Inflammatory macrophage (primary cell): ENCODE measurements around the gene SERPINF2.
"Not testable (repeated sequence)": the region's sequence is repeated elsewhere in the genome, so short reads cannot be mapped to it uniquely, and the experiment has no call there.

Experiments used
- DNase-seq, 2 donors: peaks; one replicate each; pipeline ENCODE4 v3.0.0-alpha.2; 2020 to 2022

SERPINF2 gene

GRCh38 chr17:1792495-1793446 is 50.1 kb downstream of the SERPINF2 start:
- no peak for DNase-seq

DNA sequence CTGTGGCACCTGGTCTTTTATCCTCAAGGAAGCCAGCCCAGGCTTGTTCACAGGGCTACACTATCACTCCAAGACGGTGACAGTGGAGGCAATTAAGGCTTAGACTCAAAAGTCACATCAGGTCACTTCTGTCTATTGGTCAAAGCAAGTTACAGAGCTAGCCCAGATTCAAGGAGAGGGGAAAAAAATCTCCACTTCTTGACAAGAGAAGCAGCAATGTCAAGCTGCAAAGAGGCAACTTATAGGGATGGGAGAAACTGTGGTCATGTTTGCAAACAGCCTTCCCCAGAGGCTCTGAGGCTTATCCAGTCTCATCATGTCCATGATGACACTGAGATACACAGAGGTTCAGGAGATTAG is 50.8 kb downstream of the SERPINF2 start:
- DNase-seq: peak in 1 of 2 donors; percentile 15

GRCh38 chr17:1796800-1797199 is 54.1 kb downstream of the SERPINF2 start:
- DNase-seq: peak; percentile 39 to 67

- no peak for DNase-seq
Observed at GRCh38 chr17:1797323-1797722, 54.7 kb downstream of the SERPINF2 start.

DNA sequence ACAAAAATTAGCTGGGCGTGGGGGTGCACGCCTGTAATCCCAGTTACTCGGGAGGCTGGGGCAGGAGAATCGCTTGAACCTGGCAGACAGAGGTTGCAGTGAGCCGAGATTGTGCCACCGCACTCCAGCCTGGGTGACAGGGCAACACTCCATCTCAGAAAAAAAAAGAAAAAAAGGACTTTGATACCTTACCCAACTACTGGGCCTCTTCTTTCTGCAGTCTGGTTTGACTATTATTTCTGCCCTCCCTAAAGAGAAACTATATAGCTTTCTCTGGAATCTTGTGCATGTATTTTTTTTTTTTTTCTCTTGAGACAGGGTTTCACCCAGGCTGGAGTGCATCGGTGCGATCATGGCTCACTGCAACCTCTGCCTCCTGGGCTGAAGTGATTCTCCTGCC is 55.2 kb downstream of the SERPINF2 start:
- DNase-seq: not testable (repeated sequence)

DNA sequence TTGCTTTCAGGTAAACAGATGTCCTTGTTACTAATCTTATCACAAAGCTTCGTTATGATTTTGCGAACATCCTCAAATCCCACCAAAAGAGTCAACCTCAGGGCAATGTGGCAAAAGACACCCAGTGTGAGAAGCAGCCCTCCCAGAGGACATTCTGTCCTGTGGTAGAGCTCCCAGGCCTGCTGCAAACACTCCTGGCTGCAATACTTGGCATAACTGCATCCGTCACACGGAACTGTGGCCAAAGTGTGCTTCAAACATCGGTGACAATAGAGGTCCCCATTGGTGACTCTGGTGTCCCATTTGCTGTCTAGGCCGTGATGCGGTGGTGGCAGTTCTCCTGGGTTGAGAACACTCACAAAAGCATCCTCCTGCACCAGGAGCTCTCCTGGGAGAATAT is 57.6 kb downstream of the SERPINF2 start:
- DNase-seq: no peak

DNA sequence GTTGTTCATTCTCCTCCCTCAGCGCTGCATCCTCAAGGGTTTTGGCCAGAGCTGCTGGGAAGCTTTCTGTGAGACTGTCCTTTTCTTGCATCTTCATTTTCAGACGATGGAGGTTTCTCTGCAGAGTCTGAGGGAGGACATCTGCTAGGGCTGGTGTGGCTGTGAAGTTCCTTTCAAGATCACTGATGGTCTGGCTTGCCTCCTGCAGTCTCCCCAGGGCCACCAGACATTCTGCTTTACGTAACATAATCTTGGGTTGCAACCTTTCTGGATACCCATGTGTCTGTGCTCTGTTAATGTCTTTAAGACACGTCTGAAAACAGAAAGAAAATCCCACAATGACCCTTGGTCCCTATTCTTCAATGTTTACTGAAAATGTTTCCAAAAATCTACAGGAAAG is 58.0 kb downstream of the SERPINF2 start:
- DNase-seq: no peak

GRCh38 chr17:1802429-1802828 is 59.8 kb downstream of the SERPINF2 start:
- no peak for DNase-seq

DNA sequence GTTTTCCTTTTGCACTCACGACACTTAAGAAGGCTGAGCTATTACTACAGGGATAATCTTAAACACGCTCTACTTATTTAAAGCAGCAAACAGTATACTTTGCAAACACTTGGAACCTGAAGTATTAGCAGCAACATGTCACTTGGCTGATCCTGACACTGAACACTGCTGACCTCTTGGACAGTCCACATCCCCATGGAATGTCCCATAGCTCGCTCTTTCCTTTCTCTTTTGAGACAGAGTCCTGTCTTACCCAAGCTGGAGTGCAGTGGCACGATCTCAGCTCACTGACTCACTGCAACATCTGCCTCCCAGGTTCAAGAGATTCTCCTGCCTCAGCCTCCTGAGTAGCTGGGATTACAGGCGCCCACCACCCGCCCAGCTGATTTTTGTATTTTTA is 60.6 kb downstream of the SERPINF2 start:
- DNase-seq: no peak
